ENCODE measurements around the gene MYOM3. TPM values are rescaled to one million over a fixed set of nuclear protein-coding genes. Genes with fewer than 3 reads are reported as not detected.

The MYOM3 gene
- total RNA-seq, 1 donor from 2014 or later: 440 TPM

DNA sequence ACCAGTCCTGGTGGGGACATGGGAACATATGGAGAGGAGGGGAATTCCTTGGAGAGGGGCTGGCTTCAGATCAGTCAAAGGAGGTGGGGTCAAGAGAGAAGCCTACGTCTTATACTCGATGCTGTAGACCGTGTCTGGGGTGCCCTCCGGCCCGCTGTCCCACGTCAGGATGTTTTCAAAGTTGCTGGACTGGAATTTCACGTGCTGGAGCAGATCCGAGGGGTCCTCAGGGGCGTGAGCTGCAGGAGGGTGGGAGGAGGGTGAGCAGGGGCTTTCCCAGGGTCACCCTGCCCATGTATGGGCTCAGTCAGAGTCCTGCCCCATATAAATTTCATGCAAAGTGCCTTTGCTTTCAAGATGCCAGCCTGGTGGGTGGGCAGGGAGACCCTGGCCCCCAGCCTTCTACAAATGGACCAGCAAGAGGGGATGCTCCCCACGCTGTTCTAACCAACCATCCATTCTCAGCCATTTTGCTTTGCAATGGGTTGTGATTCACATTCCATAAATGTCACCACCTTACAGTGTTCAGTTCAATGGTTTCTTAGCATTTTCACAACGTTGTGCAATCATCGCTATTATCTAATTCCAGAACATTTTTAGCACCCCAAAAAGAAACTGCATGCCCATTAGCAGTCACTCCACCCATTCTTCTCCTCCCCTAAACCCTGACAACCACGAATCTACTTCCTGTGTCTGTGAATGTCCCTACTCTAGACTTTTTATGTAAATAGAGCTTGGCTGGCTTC is 26.7 kb upstream of the MYOM3 start:
- DNase-seq: no peak

DNA sequence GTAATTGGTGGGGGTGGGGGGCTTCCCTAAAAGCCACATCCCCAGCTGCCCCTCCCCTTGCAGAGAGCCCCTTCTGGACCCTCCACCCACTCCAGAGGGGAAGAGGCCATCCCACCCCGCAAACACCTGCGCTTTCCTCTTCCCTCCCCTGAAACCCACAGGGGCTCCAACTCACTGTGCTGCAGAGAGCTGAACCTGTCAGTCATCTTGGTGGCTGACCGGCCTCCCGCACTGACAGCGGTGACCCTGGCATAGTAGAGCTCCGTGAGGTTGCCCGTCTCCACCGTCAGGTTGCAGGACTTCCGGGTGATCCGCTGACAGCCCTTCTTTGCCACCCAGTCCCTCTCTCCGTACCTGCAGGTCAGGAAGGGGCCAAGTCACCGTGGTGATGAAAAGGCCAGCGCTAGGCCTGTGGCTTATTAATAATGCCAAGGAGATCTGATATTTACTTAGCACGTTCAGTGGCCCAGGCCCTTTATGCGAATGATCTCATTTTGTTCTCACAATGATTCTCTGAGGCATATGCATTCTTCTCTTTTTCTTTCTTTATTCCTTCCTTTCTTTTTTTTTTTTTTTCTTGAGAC is 25.1 kb upstream of the MYOM3 start:
- DNase-seq: no peak

DNA sequence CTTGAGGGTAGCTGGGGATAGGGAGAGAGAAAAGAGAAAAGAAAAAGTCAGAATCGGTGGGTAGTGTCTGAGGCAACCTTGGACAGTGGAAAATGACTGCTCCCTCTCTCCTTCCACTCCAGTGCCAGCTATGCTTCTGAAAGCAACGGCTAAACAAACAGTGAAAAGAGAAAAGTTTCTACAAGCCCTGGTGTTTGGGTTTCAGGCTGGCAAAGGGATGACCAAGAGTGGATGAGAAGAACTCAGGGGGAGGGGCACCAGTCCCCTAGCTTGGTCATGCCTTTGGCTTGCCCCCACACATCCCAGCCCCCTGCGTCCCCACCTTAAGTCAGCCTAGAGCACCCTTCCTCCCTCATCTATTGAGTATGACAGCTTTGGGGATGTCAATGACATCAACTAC is 22.4 kb upstream of the MYOM3 start:
- DNase-seq: no peak

DNA sequence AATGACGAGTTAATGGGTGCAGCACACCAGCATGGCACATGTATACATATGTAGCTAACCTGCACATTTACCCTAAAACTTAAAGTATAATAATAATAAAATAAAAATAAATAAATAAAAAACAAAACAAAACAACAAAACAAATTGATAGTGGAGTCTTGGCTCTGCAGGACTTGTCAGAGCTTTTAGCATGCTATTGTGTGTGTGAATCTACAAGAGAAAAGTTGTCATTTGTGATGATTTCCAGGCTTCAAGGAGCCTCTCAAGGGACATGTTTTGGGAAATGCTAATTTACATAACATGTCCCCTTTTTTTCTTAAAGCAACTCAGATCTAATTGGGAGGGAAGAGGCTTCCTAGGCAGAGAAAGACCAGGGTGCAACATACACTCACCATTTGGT is 21.9 kb upstream of the MYOM3 start:
- DNase-seq: no peak

DNA sequence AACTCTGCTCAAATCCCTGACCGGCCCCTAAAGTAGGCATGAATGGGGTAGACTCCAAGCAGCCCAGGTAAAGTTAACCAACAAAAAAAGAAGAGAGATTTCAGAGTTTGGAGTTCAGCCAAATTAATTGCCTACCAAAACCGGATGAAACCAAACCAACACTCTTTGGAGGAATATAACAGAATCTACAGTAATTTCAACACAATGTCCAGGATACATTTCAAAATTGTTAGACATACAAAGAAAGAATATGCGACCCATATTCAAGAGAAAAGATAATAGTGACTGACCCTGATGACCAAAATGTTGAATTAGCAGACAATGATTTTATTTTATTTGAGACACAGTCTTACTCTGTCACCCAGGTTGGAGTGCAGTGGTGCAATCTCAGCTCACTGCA is 18.4 kb upstream of the MYOM3 start:
- no peak for DNase-seq

DNA sequence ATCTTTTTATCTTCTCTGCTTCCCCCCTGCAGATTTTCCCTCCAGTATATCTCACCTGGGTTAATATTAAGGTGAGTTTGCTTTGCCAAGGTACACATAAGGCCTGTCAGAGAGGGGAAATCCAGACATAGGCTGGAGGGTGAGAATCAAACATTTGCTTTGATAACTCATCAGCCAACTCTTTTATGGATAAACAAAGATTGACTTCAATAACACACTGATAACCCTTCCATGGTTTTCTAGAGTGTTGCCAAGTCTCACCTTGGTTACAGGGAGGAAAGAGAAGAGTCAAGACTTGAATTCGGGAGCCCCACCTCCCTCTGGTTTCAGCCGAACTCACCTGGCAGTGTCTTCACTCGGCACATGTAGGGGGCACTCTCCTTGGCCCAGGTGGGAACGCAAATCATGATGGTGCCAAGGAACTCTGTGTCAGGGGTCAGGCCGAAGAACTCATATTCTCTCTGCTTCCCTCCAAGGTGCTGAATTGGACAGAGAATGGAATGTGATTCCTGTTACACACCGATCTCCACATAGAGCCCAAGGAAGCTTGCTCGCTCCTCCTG is 15.9 kb upstream of the MYOM3 start:
- DNase-seq: no peak

DNA sequence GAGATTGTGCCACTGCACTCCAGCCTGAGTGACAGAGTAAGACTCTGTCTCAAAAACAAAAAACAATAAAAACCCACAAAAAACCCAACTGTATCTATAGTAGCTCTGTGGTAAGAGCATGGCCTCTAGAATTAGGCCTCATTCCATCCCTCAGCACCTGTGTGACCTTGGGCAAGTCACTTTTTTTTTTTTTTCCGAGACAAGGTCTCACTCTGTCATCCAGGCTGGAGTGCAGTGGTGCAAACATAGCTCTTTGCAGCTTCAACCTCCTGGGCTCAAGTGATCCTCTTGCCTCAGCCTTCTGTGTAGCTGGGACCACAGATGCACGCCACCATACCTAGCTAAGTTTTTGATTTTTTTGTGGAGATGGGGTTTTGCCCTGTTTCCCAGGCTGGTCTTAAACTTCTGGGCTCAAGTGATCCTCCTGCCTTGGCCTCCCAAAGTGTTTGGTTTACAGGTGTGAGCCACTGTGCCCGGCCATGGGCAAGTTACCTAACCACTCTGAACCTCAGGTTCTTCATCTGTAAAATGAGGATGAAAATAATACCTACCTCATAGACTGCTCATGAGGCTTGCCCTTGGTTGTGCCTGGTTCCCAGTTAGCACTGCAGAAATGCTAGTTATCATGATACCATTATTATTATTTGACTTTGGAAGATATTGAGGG is 15.3 kb upstream of the MYOM3 start:
- no peak for DNase-seq

DNA sequence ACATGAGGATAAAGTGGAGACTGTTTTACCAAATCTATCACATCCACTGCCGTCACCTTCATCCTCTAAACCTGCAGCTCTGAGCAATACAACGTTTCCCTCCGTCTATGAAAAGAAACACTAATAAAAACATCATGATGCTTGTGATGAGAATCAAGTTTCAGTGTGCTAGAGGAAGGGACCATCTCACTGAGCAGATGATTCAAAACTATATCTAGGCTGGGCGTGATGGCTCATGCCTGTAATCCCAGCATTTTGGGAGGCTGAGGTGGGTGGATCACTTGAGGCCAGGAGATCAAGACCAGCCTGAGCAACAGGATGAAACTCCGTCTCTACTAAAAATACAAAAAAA is 14.7 kb upstream of the MYOM3 start:
- no peak for DNase-seq

DNA sequence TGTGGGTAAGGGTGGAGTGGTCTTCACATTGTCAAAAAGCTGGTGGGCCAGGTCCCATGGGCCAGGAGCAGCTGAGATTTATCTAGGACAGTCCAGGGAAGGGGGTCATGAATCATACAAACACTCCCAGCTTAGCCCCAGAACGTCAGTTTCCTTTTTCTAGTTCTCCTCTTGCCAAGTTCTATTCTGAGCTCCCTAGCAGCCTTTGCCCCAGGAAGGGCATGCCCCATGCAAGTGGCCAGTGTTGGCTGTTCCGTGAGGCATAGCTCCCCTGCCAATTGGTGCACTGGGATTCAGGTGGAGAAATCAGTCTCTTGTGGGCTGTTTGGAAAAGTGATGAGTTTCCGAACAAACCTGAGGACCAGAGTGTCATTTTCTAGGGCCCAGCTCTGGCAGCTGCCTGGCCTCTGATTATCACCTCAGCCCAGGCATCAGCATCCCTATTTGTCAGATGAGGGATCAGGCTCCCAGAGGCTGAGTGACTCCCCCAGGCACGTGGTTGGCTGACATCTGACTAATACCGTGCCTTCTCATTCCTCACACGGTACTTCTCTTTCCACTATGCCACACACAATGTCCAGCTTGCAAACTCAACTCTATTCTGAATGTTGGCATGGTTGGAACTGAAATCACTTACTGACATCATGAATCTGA is 14.2 kb upstream of the MYOM3 start:
- no peak for DNase-seq

DNA sequence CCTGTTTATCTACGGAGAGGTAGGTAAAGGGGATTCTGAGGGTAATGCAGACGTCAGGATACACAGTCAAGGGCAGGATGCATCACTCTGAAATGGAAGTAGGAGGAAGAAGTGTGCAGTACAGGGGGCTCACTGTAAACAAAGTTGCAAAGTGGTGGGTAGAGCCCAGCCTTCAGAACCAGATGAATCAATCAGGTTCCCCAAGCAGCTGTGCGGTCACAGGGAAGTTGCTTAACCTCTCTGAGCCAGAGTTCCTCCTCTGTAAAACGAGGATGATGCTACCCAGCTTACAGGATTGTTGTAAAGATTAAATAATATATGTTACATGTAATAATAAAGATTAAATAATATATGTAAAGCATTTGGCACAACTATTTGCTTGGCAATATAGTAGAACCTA is 13.5 kb upstream of the MYOM3 start:
- DNase-seq: no peak

DNA sequence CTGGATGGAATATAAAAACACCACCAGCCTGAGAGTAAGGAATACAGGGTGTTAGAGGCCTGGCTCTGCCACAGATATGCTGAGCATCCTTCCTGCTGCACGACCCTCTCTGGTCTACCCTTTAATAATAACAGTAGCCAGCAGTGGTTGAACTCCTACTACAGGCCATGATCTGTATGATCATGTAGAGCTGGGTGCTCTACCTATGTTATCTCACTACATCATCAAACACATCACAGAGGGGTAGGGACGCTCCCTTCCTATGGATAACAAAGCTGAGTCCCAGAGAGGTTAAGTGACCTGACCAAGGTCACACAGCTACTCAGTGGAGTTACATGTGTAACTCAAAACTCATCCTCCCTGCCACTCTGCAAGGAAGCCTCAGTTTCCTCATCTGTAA is 13.0 kb upstream of the MYOM3 start:
- DNase-seq: no peak

DNA sequence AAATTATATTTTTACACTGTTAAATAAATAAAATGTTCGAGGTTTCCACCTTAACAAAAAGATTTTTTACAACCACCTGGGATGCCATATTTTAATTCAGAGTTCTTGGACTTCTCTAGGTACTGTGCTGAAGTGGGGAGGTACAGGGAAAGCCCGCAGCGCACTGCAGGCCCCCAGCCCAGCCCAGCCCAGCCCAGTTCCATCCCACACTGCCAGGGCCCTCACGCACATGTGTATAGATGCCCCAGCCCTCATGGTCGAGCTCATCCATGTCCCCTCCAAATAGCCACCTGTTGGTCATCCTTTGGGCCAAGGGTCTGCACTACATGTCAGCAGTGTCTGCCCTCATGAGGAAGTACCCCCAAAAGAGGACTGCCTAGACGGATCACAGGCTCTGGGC is 11.7 kb upstream of the MYOM3 start:
- no peak for DNase-seq

DNA sequence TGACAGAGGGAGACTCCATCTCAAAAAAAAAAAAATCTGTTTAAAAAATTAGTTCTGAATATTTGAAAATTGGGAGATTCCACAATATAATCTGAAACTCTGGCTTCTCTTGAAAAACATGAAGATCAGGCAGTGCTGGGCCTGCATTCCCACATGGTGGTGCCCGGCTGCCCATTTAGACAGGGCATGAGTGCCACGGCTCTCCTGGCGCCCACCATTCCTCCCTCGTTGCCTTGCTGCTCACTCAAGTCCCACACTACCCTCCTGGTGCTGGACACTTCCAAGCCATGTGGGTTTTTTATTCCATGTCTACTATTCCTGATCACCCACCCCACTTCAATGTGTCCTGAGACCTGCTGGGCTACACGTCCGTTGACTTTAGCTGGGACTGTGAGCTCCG is 10.8 kb upstream of the MYOM3 start:
- DNase-seq: no peak

DNA sequence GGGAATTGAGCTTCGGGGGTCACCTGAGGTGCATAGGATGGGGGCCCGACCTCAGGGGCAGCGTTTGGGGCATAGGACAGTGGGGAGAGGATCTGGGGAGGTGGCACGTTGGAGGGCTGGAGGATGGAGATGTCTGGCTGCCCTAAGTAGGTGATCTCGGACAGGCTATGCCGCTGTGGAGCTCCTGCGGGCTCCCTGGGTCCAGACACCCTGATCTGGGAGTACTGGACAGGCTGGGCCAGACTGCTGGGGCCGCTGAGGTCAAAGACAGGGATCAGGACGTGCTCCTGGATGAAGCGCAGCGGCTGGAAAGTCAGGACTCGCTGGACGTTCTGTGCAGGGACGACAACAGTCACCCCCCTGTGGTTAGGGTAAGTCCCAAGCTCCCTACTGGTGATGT is 9.5 kb upstream of the MYOM3 start:
- no peak for DNase-seq

DNA sequence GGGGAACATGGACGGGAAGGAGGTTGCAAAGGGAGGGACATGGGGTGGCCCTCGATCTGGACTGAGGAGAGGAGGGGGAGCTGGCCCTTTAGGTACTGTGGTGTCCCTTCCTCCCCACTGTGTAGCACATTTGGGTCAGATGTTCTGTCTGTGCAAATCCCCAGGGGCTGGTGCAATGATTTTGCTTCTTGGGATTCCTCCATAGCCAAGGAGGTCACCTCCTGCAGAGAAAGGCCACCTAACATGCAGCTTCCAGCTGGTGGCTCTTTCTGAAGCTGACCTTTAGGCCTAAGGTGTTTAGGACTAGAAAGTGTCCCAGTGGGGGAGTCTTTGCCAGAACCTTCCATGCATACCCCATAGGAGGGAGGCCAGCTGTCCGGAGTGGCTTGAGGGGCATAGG is 9.0 kb upstream of the MYOM3 start:
- DNase-seq: no peak

DNA sequence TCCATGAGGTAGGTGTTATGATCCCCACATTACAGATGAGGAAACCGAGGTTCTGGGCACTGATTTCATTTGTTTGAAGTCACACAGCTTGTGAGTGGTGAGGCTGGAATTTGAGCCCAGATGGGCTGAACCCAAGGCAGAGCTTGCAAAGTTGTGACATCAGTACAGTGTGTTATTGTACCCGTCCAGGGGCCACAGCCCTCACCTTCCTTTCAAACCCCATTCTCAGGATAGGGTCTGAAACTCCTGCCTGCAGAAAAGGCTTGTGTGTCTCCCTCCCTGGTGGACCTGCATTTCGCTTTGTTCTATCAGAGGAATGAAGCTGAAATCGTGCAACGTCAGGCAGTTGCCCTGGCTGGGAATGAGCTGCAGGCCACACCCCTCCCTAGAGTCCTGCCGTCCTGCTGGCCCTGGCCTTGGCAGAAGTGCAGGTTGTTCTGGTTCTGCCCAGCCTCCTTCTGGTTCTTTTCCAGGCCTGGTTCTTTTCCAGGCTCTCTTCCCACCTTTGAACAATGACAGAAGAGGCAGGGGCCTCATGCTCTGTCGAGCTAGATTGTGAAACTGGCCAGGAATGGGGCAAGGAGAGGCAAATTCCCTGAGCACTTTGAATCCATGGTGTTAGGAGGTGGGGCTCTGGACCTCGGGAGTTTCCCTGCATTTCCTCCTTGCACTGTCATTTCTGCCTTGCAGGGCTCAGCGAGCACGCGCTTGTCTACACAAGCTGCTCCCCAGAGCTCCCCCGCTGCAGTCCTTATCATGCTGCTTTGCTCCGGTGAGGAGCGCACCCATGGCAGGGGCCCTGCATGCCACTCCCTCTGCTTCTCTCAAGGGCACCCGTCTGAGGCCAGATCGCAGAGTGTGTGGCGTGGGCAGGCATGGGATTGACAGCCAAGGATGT is 8.2 kb upstream of the MYOM3 start:
- DNase-seq: peak; percentile 38

DNA sequence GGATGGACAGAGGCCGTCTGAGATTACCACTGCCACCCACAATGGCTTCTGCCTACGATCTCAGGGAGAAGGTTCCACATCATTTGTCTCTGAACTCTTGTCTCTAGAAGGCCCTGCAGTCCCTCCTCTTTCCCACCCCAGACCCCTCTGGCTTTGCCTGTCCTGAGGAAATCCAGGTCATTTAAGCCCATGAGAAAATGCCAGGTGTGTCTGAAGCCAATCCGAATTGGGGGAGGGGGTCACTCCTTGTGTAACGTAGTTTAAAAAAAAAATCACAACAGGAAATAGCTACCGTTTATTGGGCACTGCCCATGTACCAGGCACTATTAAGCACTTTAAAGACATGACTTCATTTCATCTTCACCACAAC is 7.5 kb upstream of the MYOM3 start:
- no peak for DNase-seq

DNA sequence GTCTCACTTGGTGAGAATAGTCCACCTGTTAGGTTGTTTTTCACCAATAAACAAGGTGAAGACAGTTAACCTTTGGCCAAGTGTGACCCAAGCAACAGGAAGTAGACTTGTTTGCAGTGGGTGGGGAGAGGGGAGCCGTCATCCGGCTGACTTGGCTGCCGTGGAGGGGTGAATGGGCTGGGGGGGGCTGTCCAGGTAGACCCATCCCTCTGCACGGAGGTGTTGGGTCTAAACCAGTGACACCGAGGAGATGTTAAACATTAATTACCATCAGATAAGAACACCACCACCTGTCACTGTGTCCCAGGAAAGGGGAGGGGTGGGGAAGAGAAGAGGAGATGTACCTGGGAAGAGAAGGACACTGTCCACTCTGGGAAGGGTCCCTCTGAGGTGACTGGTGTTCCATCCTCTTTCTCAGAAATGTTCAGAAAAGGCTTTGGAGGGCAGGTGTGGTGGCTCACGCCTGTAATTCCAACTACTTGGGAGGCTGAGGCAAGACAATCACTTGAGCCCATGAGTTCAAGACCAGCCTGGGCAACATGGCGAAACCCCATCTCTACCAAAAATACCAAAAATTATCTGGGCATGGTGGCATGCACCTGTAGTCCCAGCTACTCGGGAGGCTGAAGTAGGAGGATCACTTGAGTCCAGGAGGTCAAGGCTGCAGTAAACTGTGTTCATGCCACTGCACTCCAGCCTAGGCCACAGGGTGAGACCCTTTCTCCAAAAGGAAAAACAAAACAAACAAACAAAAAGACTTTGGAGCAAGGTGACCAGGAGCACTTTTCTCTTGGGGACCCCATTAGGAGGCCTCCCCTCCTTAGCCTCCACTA is 6.7 kb upstream of the MYOM3 start:
- no peak for DNase-seq

DNA sequence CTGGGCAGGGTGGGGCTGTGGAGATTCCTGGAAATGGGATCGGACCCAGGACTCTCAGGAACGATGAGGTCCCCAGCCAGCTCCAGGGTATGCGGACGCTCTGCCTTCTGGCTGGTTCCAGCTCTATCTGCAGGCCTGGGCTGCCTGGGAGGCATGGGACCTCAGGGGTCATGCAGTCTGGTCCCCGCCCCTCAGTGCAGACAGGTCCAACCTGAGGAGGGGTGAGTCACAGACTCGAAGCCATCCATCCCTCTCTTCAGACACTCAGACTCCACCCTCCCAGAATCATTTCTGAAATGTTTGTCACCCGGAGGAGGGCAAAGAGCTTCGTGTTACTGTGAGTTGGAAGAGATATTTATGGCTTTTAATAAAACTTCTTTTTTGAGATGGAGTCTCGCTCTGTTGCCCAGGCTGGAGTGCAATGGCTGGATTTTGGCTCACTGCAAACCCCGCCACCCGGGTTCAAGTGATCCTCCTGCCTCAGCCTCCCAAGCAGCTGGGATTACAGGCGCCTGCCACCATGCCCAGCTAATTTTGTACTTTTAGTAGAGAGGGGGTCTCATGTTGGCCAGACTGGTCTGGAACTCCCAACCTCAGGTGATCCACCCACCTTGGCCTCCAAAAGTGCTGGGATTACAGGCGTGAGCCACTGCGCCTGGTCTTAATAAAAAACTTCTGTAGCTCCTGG is 5.9 kb upstream of the MYOM3 start:
- DNase-seq: no peak

DNA sequence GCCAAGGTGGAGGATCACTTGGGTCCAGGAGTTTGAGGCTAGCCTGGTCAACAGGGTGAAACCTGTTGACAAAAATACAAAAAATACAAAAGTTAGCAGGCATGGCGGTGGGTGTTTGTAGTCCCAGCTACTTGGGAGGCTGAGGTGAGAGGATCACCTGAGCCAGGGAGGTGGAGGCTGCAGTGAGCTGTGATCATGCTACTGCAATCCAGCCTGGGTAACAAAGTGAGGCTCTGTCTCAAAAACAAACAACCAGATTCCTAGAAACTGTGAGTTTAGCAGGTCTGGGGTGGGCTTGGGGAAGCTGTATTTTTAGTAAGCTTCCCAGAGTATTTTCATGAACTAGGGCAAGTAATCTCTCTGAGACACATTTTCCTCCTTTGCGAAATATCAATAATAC is 5.2 kb upstream of the MYOM3 start:
- DNase-seq: no peak

DNA sequence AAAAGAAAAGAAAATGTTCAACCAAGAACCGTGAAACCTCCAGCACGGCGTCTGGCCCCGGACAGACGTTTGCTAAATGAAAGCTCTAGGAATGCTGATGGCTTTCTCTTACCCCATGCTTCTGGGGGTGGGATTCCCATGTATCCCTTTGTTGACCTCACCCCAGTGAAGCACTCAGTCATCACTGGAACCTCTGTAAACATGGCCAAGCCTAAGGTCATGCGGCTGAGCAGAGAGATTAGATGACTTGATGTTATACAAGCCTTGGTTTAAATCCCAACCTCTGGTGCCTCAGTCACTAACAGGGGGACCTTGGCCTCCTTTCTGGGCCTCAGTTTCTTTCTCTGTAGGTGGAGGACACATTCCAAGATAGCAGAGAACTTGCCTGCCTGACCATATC is 2.8 kb upstream of the MYOM3 start:
- no peak for DNase-seq
